ENCODE measurements around the gene CAPN8. TPM values are rescaled to one million over a fixed set of nuclear protein-coding genes. Genes with fewer than 3 reads are reported as not detected.

CAPN8 gene
- total RNA-seq, 1 experiment from 2014 or later, result 5.7 TPM

DNA sequence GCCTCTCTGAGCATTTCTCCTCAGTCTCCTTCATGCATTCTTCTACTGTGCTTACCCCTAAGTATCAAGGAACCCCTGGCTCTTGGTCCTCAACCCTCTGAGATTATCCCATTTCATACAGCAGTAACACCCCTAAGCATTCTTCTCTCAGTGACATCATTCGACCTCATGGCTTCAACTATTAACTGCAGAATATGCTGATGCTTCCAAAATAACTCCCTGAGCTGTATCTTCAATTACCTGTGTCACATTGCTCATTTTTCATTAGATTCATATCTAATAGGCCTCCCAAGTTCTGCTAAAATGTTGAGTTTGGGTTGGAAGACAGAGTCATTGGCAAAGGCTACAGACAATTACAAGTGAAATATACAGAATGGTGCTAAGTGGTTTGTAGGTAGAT, 7.5 kb downstream of the CAPN8 start:
- TF ChIP-seq, protein P1, sequence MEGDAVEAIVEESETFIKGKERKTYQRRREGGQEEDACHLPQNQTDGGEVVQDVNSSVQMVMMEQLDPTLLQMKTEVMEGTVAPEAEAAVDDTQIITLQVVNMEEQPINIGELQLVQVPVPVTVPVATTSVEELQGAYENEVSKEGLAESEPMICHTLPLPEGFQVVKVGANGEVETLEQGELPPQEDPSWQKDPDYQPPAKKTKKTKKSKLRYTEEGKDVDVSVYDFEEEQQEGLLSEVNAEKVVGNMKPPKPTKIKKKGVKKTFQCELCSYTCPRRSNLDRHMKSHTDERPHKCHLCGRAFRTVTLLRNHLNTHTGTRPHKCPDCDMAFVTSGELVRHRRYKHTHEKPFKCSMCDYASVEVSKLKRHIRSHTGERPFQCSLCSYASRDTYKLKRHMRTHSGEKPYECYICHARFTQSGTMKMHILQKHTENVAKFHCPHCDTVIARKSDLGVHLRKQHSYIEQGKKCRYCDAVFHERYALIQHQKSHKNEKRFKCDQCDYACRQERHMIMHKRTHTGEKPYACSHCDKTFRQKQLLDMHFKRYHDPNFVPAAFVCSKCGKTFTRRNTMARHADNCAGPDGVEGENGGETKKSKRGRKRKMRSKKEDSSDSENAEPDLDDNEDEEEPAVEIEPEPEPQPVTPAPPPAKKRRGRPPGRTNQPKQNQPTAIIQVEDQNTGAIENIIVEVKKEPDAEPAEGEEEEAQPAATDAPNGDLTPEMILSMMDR (IDR thresholded peaks at IDR 0.05; ENCODE audit: unreplicated experiment), result no peak
- ChIA-PET POLR2A (no interaction called here), CTCF (interaction anchor here (0.7 to 1.6 kb wide), 3 partner anchors 13 to 313 kb away, joined by 3 to 5 read pairs (median 5); no protein-coding TSS in a partner anchor)
- no peaks in the 10 kb centered on the region for H3K27me3 Mint-ChIP-seq (ENCODE audit: insufficient read depth, unreplicated experiment)
- DNase-seq (ENCODE audit: unreplicated experiment), result no peak
- peaks cover 3% of the 10 kb centered on the region for H3K36me3 Mint-ChIP-seq (ENCODE audit: insufficient read depth, unreplicated experiment)
- no peaks in the 10 kb centered on the region for H3K9me3 Mint-ChIP-seq (ENCODE audit: unreplicated experiment)
- intact Hi-C loops (cut with micrococcal nuclease), result no loop called here
- no TSS peak for BruUV-seq (replicated peaks)
- no peak overlapping the region for H3K27ac Mint-ChIP-seq (ENCODE audit: low read depth, unreplicated experiment)
- peaks cover 26% of the 10 kb centered on the region for H3K4me1 Mint-ChIP-seq (ENCODE audit: insufficient read depth, unreplicated experiment)
- H3K4me3 Mint-ChIP-seq (ENCODE audit: unreplicated experiment), result no peak overlapping the region

DNA sequence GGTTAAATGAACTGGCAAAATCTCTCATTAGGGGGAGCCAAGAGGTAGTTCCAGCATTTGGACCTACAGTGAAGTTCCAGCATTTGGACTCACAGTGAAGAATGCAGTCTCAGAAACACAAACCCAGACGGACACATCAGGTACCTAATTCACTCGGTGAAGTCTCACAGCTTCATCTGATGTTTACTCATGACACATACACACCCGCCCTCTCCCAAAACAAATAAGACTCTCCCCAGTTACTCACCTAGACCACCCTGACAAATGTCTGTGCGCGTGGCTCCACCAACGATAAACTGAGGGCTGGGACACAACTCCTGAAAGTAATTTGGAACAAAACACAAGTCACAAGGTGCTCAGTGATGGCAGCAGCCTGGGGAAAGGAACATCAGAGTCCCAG, 11.4 kb downstream of the CAPN8 start:
- TF ChIP-seq, protein P1 (IDR thresholded peaks at IDR 0.05; ENCODE audit: unreplicated experiment), result no peak
- H3K27me3 Mint-ChIP-seq (ENCODE audit: insufficient read depth, unreplicated experiment), result no peaks in the 10 kb centered on the region
- peak overlapping the region; percentile 17 for H3K27ac Mint-ChIP-seq (ENCODE audit: low read depth, unreplicated experiment)
- no peak for DNase-seq (ENCODE audit: unreplicated experiment)
- ChIA-PET POLR2A (interaction anchor here (0.7 to 1.6 kb wide), 5 partner anchors 12 to 903 kb away, joined by 3 to 6 read pairs (median 3); no protein-coding TSS in a partner anchor), CTCF (interaction anchor here (0.6 to 1.5 kb wide), 4 partner anchors 34 to 531 kb away, joined by 3 to 6 read pairs (median 3); no protein-coding TSS in a partner anchor)
- intact Hi-C loops (cut with micrococcal nuclease), result no loop called here
- no TSS peak for BruUV-seq (replicated peaks)
- H3K9me3 Mint-ChIP-seq (ENCODE audit: unreplicated experiment), result no peaks in the 10 kb centered on the region
- no peak overlapping the region for H3K4me3 Mint-ChIP-seq (ENCODE audit: unreplicated experiment)
- H3K4me1 Mint-ChIP-seq (ENCODE audit: insufficient read depth, unreplicated experiment), result peaks cover 42% of the 10 kb centered on the region
- H3K36me3 Mint-ChIP-seq (ENCODE audit: insufficient read depth, unreplicated experiment), result no peaks in the 10 kb centered on the region

DNA sequence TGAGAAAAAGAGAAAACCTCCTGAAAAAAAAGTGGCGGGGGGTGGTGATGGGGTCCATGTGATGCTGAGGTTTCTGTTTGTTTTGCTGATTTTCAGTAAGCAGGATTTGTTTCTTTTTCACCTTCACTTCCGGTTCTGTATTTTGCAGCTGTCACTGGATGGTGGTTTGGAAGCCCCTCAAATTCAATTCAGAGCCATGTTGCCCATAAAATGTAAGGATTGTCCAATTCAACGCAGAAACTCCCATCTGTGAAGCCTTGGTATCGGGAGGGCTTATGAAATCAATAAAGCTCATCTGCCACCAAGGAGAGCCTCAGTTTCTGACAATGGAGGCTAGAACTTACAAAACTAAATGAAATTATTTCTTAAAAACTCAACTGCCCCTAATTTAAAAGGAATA, 12.1 kb downstream of the CAPN8 start:
- intact Hi-C loops (cut with micrococcal nuclease), result no loop called here
- Mint-ChIP-seq H3K4me3 (ENCODE audit: unreplicated experiment) (no peak overlapping the region), H3K36me3 (ENCODE audit: insufficient read depth, unreplicated experiment) (no peaks in the 10 kb centered on the region), H3K27me3 (ENCODE audit: insufficient read depth, unreplicated experiment) (no peaks in the 10 kb centered on the region), H3K9me3 (ENCODE audit: unreplicated experiment) (no peaks in the 10 kb centered on the region), H3K27ac (ENCODE audit: low read depth, unreplicated experiment) (no peak overlapping the region), H3K4me1 (ENCODE audit: insufficient read depth, unreplicated experiment) (peaks cover 42% of the 10 kb centered on the region)
- ChIA-PET POLR2A (interaction anchor here (1.1 to 1.6 kb wide), 5 partner anchors 11 to 1188 kb away, joined by 3 to 6 read pairs (median 3); no protein-coding TSS in a partner anchor), CTCF (interaction anchor here (0.6 to 1.5 kb wide), 9 partner anchors 25 to 530 kb away, joined by 3 to 6 read pairs (median 3); no protein-coding TSS in a partner anchor)
- TF ChIP-seq, protein P1 (IDR thresholded peaks at IDR 0.05; ENCODE audit: unreplicated experiment), result no peak
- no TSS peak for BruUV-seq (replicated peaks)
- no peak for DNase-seq (ENCODE audit: unreplicated experiment)

DNA sequence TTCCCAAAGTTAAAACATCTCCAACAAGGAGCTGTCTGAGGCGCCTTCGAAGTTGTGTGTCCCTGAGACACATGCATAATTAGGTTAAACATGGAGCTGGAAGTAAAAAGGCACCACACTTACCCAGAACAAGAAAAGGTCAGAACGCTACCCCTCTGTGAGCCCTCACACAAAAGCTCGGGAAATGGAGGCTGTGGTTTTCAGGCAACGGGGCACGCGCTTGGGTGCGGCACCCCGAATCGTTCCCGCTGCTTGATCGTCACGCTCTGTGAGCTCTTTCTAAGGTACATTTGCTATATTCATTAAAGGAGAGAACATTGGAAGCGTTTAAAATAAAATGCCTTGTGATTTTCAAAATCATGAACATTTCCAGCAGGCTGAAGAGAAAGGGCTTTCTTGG, 12.5 kb downstream of the CAPN8 start:
- Mint-ChIP-seq H3K36me3 (ENCODE audit: insufficient read depth, unreplicated experiment) (no peaks in the 10 kb centered on the region), H3K4me1 (ENCODE audit: insufficient read depth, unreplicated experiment) (peaks cover 42% of the 10 kb centered on the region), H3K4me3 (ENCODE audit: unreplicated experiment) (no peak overlapping the region), H3K27me3 (ENCODE audit: insufficient read depth, unreplicated experiment) (no peaks in the 10 kb centered on the region), H3K9me3 (ENCODE audit: unreplicated experiment) (no peaks in the 10 kb centered on the region), H3K27ac (ENCODE audit: low read depth, unreplicated experiment) (peak overlapping the region; percentile 28)
- ChIA-PET CTCF (interaction anchor here (0.6 to 1.5 kb wide), 8 partner anchors 24 to 831 kb away, joined by 3 to 6 read pairs (median 3); no protein-coding TSS in a partner anchor), POLR2A (interaction anchor here (1.1 to 1.6 kb wide), 5 partner anchors 10 to 1188 kb away, joined by 3 to 6 read pairs (median 3); no protein-coding TSS in a partner anchor)
- no TSS peak for BruUV-seq (replicated peaks)
- DNase-seq (ENCODE audit: unreplicated experiment), result no peak
- intact Hi-C loops (cut with micrococcal nuclease), result no loop called here
- TF ChIP-seq, protein P1 (IDR thresholded peaks at IDR 0.05; ENCODE audit: unreplicated experiment), result no peak
